ENCODE measurements around the gene PHACTR1. TPM values are rescaled to one million over a fixed set of nuclear protein-coding genes. Genes with fewer than 3 reads are reported as not detected.

The PHACTR1 gene
- total RNA-seq, 1 experiment from 2014 or later = 15.5 TPM

GRCh38 chr6:12903246-12903645 lies 186.7 kb downstream of the PHACTR1 start:
- Mint-ChIP-seq H3K36me3 (no peaks in the 10 kb centered on the region), H3K4me1 (no peaks in the 10 kb centered on the region), H3K4me3 (no peak overlapping the region), H3K27ac (no peak overlapping the region), H3K27me3 (ENCODE audit: low read depth) (no peaks in the 10 kb centered on the region; the same call in 1 of the 2 replicates), H3K9me3 (no peaks in the 10 kb centered on the region)
- TF ChIP-seq JUN (CRISPR knock-in tag; IDR thresholded peaks at IDR 0.05) (no peak), FOXK1 (CRISPR knock-in tag; IDR thresholded peaks at IDR 0.05) (no peak), FOXP1 (CRISPR knock-in tag; IDR thresholded peaks at IDR 0.05; ENCODE audit: borderline replicate concordance) (no peak), ZNF317 (CRISPR knock-in tag; IDR thresholded peaks at IDR 0.05; ENCODE audit: borderline replicate concordance, low read depth) (no peak), ZNF512 (CRISPR knock-in tag; IDR thresholded peaks at IDR 0.05; ENCODE audit: borderline replicate concordance) (no peak), MYBL2 (CRISPR knock-in tag; IDR thresholded peaks at IDR 0.05) (no peak), ZNF138 (CRISPR knock-in tag; conservative IDR thresholded peaks at IDR 0.05) (no peak), SOX15 (CRISPR knock-in tag; IDR thresholded peaks at IDR 0.05) (no peak), GRHL2 (CRISPR knock-in tag; IDR thresholded peaks at IDR 0.05; ENCODE audit: insufficient replicate concordance, severe bottlenecking) (no peak), ESRRA (CRISPR knock-in tag; IDR thresholded peaks at IDR 0.05; ENCODE audit: borderline replicate concordance) (no peak), NFATC4 (CRISPR knock-in tag; IDR thresholded peaks at IDR 0.05) (no peak), TEAD1 (CRISPR knock-in tag; IDR thresholded peaks at IDR 0.05) (no peak), E2F1 (CRISPR knock-in tag; IDR thresholded peaks at IDR 0.05) (no peak), ZNF263 (CRISPR knock-in tag; IDR thresholded peaks at IDR 0.05; ENCODE audit: low read depth) (no peak), TEAD4 (CRISPR knock-in tag; IDR thresholded peaks at IDR 0.05) (no peak), CTCF (IDR thresholded peaks at IDR 0.05) (no peak)
- TF ChIP-seq, protein P1, sequence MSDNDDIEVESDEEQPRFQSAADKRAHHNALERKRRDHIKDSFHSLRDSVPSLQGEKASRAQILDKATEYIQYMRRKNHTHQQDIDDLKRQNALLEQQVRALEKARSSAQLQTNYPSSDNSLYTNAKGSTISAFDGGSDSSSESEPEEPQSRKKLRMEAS (CRISPR knock-in tag; IDR thresholded peaks at IDR 0.05) = no peak
- TF ChIP-seq, protein P2, sequence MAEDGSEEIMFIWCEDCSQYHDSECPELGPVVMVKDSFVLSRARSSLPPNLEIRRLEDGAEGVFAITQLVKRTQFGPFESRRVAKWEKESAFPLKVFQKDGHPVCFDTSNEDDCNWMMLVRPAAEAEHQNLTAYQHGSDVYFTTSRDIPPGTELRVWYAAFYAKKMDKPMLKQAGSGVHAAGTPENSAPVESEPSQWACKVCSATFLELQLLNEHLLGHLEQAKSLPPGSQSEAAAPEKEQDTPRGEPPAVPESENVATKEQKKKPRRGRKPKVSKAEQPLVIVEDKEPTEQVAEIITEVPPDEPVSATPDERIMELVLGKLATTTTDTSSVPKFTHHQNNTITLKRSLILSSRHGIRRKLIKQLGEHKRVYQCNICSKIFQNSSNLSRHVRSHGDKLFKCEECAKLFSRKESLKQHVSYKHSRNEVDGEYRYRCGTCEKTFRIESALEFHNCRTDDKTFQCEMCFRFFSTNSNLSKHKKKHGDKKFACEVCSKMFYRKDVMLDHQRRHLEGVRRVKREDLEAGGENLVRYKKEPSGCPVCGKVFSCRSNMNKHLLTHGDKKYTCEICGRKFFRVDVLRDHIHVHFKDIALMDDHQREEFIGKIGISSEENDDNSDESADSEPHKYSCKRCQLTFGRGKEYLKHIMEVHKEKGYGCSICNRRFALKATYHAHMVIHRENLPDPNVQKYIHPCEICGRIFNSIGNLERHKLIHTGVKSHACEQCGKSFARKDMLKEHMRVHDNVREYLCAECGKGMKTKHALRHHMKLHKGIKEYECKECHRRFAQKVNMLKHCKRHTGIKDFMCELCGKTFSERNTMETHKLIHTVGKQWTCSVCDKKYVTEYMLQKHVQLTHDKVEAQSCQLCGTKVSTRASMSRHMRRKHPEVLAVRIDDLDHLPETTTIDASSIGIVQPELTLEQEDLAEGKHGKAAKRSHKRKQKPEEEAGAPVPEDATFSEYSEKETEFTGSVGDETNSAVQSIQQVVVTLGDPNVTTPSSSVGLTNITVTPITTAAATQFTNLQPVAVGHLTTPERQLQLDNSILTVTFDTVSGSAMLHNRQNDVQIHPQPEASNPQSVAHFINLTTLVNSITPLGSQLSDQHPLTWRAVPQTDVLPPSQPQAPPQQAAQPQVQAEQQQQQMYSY (CRISPR knock-in tag; IDR thresholded peaks at IDR 0.05) = no peak
- TF ChIP-seq, protein P3, sequence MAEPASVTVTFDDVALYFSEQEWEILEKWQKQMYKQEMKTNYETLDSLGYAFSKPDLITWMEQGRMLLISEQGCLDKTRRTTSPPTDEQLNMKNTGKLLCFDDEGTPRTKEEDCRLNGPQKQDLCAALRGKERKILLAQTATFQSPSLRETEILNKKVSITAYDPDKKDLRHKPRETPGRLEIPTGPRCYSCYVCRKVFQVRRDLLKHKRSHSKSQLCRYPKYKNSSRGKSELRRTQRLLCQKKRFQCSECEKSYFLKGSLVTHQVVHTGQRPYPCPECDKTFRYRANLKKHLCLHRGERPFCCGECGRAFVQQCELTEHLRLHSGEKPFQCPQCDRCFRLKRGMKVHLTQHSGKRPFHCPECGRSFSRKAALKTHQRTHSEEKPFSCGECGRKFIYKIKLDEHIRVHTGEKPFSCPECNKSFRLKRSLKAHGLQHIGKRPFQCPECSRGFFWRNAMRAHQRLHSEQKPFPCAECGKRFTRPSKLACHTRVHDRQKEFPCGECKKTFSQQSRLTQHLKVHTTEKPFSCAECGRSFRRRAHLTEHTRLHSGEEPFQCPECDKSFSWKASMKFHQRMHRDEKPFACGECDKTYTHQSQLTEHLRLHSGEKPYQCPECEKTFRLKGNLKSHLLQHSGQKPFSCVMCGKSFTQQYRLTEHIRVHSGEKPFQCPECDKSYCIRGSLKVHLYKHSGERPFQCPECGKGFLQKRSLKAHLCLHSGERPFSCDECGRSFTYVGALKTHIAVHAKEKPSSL (CRISPR knock-in tag; conservative IDR thresholded peaks at IDR 0.05) = no peak
- TF ChIP-seq, protein P4, sequence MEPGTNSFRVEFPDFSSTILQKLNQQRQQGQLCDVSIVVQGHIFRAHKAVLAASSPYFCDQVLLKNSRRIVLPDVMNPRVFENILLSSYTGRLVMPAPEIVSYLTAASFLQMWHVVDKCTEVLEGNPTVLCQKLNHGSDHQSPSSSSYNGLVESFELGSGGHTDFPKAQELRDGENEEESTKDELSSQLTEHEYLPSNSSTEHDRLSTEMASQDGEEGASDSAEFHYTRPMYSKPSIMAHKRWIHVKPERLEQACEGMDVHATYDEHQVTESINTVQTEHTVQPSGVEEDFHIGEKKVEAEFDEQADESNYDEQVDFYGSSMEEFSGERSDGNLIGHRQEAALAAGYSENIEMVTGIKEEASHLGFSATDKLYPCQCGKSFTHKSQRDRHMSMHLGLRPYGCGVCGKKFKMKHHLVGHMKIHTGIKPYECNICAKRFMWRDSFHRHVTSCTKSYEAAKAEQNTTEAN (CRISPR knock-in tag; IDR thresholded peaks at IDR 0.05) = no peak
- ATAC-seq = no peak
- DNase-seq (ENCODE audit: low spot score) = no peak
- POLR2A ChIA-PET = no interaction called here
- CTCF ChIA-PET = no interaction called here

Data from WTC11 (cell line).